WTC11 (cell line): ENCODE data around the gene TPGS2. TPM values are rescaled to one million over a fixed set of nuclear protein-coding genes. Genes with fewer than 3 reads are reported as not detected.
"Not testable (repeated sequence)": the region's sequence is repeated elsewhere in the genome, so short reads cannot be mapped to it uniquely, and the experiment has no call there.

Experiments used
- ATAC-seq: fragments of 200-7000 bp; cut with Tn5 transposase; 2 replicates; pipeline ENCODE4 v1.10.0; 2021; ENCODE audit warnings: mild to moderate bottlenecking, moderate library complexity
- CTCF ChIA-PET: fragments of 300-600 bp; sonication (Branson Sonifier 250); formaldehyde crosslinking; loops from one replicate; lab custom pipeline; 2021; ENCODE audit warnings: antibody characterized with exemption; lab: Charles Lee
- POLR2A ChIA-PET: fragments of 350-600 bp; sonication (Branson Sonifier 250); formaldehyde crosslinking; loops from one replicate; lab custom pipeline; 2021; ENCODE audit warnings: antibody characterized with exemption; lab: Charles Lee
- DNase-seq: peaks from one replicate; pipeline ENCODE4 v3.0.0; 2021; ENCODE audit warnings: low spot score
- H3K27ac Mint-ChIP-seq: 2 replicates; pipeline ENCODE4 v1.8.0; 2021; ENCODE audit warnings: mixed read lengths
- H3K27me3 Mint-ChIP-seq: 2 replicates; pipeline ENCODE4 v1.8.0; 2021; ENCODE audit warnings: low read depth, mild to moderate bottlenecking, moderate library complexity, mixed read lengths
- H3K36me3 Mint-ChIP-seq: 2 replicates; pipeline ENCODE4 v1.8.0; 2021; ENCODE audit warnings: mixed read lengths
- H3K4me1 Mint-ChIP-seq: 2 replicates; pipeline ENCODE4 v1.8.0; 2022; ENCODE audit warnings: mixed read lengths
- H3K4me3 Mint-ChIP-seq: 2 replicates; pipeline ENCODE4 v1.8.0; 2021; ENCODE audit warnings: mild to moderate bottlenecking, moderate library complexity, mixed read lengths
- H3K9me3 Mint-ChIP-seq: 2 replicates; pipeline ENCODE4 v1.8.0; 2021; ENCODE audit warnings: mixed read lengths
- ATF3 ChIP-seq: sonication (generic); formaldehyde crosslinking; conservative IDR thresholded peaks from 2 replicates; pipeline ENCODE4 v1.8.1; 2022; ENCODE audit warnings: mild to moderate bottlenecking, missing genetic modification reagents
- ATF6 ChIP-seq: sonication (generic); formaldehyde crosslinking; IDR thresholded peaks from 2 replicates; pipeline ENCODE4 v1.8.1; 2023; ENCODE audit warnings: mild to moderate bottlenecking, missing genetic modification reagents
- CBFB ChIP-seq: sonication (generic); formaldehyde crosslinking; IDR thresholded peaks from 2 replicates; pipeline ENCODE4 v1.8.1; 2022; ENCODE audit warnings: mild to moderate bottlenecking, low read depth, missing genetic modification reagents
- CREB1 ChIP-seq: sonication (generic); formaldehyde crosslinking; IDR thresholded peaks from 2 replicates; pipeline ENCODE4 v1.8.0; 2023; ENCODE audit warnings: mild to moderate bottlenecking, missing genetic modification reagents
- CTCF ChIP-seq: fragments of 200-600 bp; IDR thresholded peaks from 2 replicates; pipeline ENCODE4 v1.8.0; 2022; ENCODE audit warnings: antibody characterized with exemption
- E2F4 ChIP-seq: sonication (generic); formaldehyde crosslinking; IDR thresholded peaks from 2 replicates; pipeline ENCODE4 v1.8.1; 2022; ENCODE audit warnings: low read depth, mild to moderate bottlenecking, moderate library complexity, missing genetic modification reagents, borderline replicate concordance
- EMX1 ChIP-seq: fragments of 250-450 bp; sonication (Bioruptor Pico); IDR thresholded peaks from 2 replicates; pipeline ENCODE4 v1.8.0; 2021; ENCODE audit warnings: mild to moderate bottlenecking
- ETV6 ChIP-seq: sonication (generic); formaldehyde crosslinking; IDR thresholded peaks from 2 replicates; pipeline ENCODE4 v1.8.1; 2022; ENCODE audit warnings: mild to moderate bottlenecking, missing genetic modification reagents
- FOXK1 ChIP-seq: sonication (generic); formaldehyde crosslinking; IDR thresholded peaks from 2 replicates; pipeline ENCODE4 v1.8.0; 2022; ENCODE audit warnings: mild to moderate bottlenecking, moderate library complexity, missing genetic modification reagents
- GABPB1 ChIP-seq: sonication (generic); formaldehyde crosslinking; IDR thresholded peaks from 2 replicates; pipeline ENCODE4 v1.8.1; 2023; ENCODE audit warnings: mild to moderate bottlenecking, missing genetic modification reagents
- GRHL2 ChIP-seq: fragments of 250-450 bp; sonication (Bioruptor Pico); IDR thresholded peaks from 2 replicates; pipeline ENCODE4 v1.8.0; 2022; ENCODE audit warnings: mild to moderate bottlenecking, moderate library complexity; ENCODE audit not compliant: insufficient replicate concordance, severe bottlenecking
- MLX ChIP-seq: sonication (generic); formaldehyde crosslinking; IDR thresholded peaks from 2 replicates; pipeline ENCODE4 v1.8.1; 2023; ENCODE audit warnings: mild to moderate bottlenecking, missing genetic modification reagents, moderate library complexity
- MXD4 ChIP-seq: fragments of 250-450 bp; sonication (Bioruptor Pico); IDR thresholded peaks from 2 replicates; pipeline ENCODE4 v1.8.0; 2021; ENCODE audit warnings: mild to moderate bottlenecking, moderate library complexity, borderline replicate concordance
- SMAD3 ChIP-seq: sonication (generic); formaldehyde crosslinking; IDR thresholded peaks from 2 replicates; pipeline ENCODE4 v1.8.0; 2022; ENCODE audit warnings: missing genetic modification reagents, mild to moderate bottlenecking, borderline replicate concordance
- SMAD4 ChIP-seq: sonication (generic); formaldehyde crosslinking; IDR thresholded peaks from 2 replicates; pipeline ENCODE4 v1.8.0; 2022; ENCODE audit warnings: mild to moderate bottlenecking, missing genetic modification reagents
- TP53 ChIP-seq: sonication (generic); formaldehyde crosslinking; IDR thresholded peaks from 2 replicates; pipeline ENCODE4 v1.8.1; 2023; ENCODE audit warnings: mild to moderate bottlenecking, missing genetic modification reagents
- ZBTB21 ChIP-seq: sonication (generic); formaldehyde crosslinking; IDR thresholded peaks from 2 replicates; pipeline ENCODE4 v1.8.1; 2023; ENCODE audit warnings: mild to moderate bottlenecking, missing genetic modification reagents, borderline replicate concordance
- ZNF232 ChIP-seq: sonication (generic); formaldehyde crosslinking; IDR thresholded peaks from 2 replicates; pipeline ENCODE4 v1.8.0; 2022; ENCODE audit warnings: mild to moderate bottlenecking, missing genetic modification reagents
- ZNF263 ChIP-seq: sonication (generic); formaldehyde crosslinking; IDR thresholded peaks from 2 replicates; pipeline ENCODE4 v1.8.1; 2022; ENCODE audit warnings: low read depth, mild to moderate bottlenecking, moderate library complexity, missing genetic modification reagents
- ZNF423 ChIP-seq: fragments of 250-450 bp; sonication (Bioruptor Pico); IDR thresholded peaks from 2 replicates; pipeline ENCODE4 v2.1.2; 2022; ENCODE audit warnings: mild to moderate bottlenecking, moderate library complexity
- ZNF512 ChIP-seq: sonication (generic); formaldehyde crosslinking; IDR thresholded peaks from 2 replicates; pipeline ENCODE4 v1.8.1; 2022; ENCODE audit warnings: missing genetic modification reagents, borderline replicate concordance
- total RNA-seq: library from RNA; stranded (reverse); gene quantifications from 3 replicates; pipeline ENCODE4 v1.2.3, GENCODE V29; 2021

Gene TPGS2
- total RNA-seq, 1 experiment from 2014 or later: 96.9 TPM

- ATAC-seq: no peak
- no peak for DNase-seq
- Mint-ChIP-seq H3K27me3 (no peaks in the 10 kb centered on the region), H3K4me1 (peaks cover 9% of the 10 kb centered on the region), H3K27ac (no peak overlapping the region), H3K36me3 (no peaks in the 10 kb centered on the region), H3K4me3 (no peak overlapping the region), H3K9me3 (no peaks in the 10 kb centered on the region)
- POLR2A ChIA-PET: no interaction called here
- 0 out of 2 replicates have a peak, but pooled peaks have one; percentile 4 for TF ChIP-seq CTCF
- TF ChIP-seq MXD4 (CRISPR knock-in tag): no peak
- CTCF ChIA-PET: no interaction called here
These were observed 59.6 kb downstream of the TPGS2 start for GRCh38 chr18:36769172-36769571.

GRCh38 chr18:36766836-36767235, 62.0 kb downstream of the TPGS2 start:
- peaks cover 9% of the 10 kb centered on the region for H3K4me1 Mint-ChIP-seq
- no peak overlapping the region for H3K27ac Mint-ChIP-seq
- ATAC-seq: no peak
- TF ChIP-seq FOXK1 (no peak), TP53 (no peak), ETV6 (no peak), ZNF232 (CRISPR knock-in tag) (no peak), SMAD3 (CRISPR knock-in tag) (no peak), CREB1 (CRISPR knock-in tag) (no peak), ZNF263 (no peak)
- no peak for DNase-seq
- H3K36me3 Mint-ChIP-seq: 0 out of 2 replicates have a peak, but pooled peaks cover 2% of the 10 kb centered on the region
- H3K27me3 Mint-ChIP-seq: no peaks in the 10 kb centered on the region
- H3K9me3 Mint-ChIP-seq: no peaks in the 10 kb centered on the region
- ChIA-PET POLR2A (no interaction called here), CTCF (no interaction called here)
- H3K4me3 Mint-ChIP-seq: no peak overlapping the region

GRCh38 chr18:36762965-36763364, 65.8 kb downstream of the TPGS2 start:
- H3K4me3 Mint-ChIP-seq, DNase-seq, H3K9me3 Mint-ChIP-seq, H3K36me3 Mint-ChIP-seq, H3K27me3 Mint-ChIP-seq, H3K4me1 Mint-ChIP-seq, POLR2A ChIA-PET, H3K27ac Mint-ChIP-seq, ATAC-seq, CTCF ChIA-PET: not testable (repeated sequence)

GRCh38 chr18:36762074-36762473, 66.7 kb downstream of the TPGS2 start:
- Mint-ChIP-seq H3K36me3 (0 out of 2 replicates have a peak, but pooled peaks cover 2% of the 10 kb centered on the region), H3K9me3 (peaks cover 4% of the 10 kb centered on the region; the same call in 1 of the 2 replicates), H3K27me3 (no peaks in the 10 kb centered on the region), H3K4me1 (peaks cover 8% of the 10 kb centered on the region), H3K27ac (no peak overlapping the region), H3K4me3 (no peak overlapping the region)
- no peak for DNase-seq
- ATAC-seq: no peak
- POLR2A ChIA-PET: no interaction called here
- CTCF ChIA-PET: no interaction called here
- TF ChIP-seq GABPB1 (CRISPR knock-in tag): no peak
- TF ChIP-seq ZNF423 (CRISPR knock-in tag): no peak
- TF ChIP-seq CBFB (CRISPR knock-in tag): no peak
- TF ChIP-seq EMX1 (CRISPR knock-in tag): no peak
- no peak for TF ChIP-seq E2F4 (CRISPR knock-in tag)
- TF ChIP-seq SMAD4 (CRISPR knock-in tag): no peak
- no peak for TF ChIP-seq ZNF512 (CRISPR knock-in tag)
- TF ChIP-seq ATF6 (CRISPR knock-in tag): no peak
- no peak for TF ChIP-seq SMAD3 (CRISPR knock-in tag)
- TF ChIP-seq CTCF: no peak
- TF ChIP-seq GRHL2 (CRISPR knock-in tag): no peak
- TF ChIP-seq MLX (CRISPR knock-in tag): no peak
- TF ChIP-seq ATF3 (CRISPR knock-in tag): no peak
- no peak for TF ChIP-seq ZBTB21 (CRISPR knock-in tag)
